ENCODE results near the gene DYSF. TPM values are rescaled to one million over a fixed set of nuclear protein-coding genes. Genes with fewer than 3 reads are reported as not detected.

Gene DYSF
- total RNA-seq, 4 donors from 2014 or later = 10.3 to 14.9 (median 14.4) TPM

DNA sequence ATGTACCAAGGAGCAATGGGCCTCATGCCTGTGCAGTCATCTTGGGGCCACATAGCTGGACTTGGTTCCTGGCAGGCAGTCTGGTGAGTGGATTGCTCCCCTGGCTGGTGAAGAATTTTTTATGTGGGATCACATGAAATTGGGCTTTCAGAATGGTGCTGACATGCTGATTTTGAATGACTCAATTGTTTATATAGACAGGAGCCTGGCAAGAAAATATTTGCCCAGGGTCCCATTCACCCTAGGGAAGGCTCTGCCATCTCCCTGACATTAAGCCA lies 266.9 kb downstream of the DYSF start:
- H3K9me3 ChIP-seq = no peaks in the 10 kb centered on the region
- H3K36me3 ChIP-seq = no peaks in the 10 kb centered on the region
- H3K27ac ChIP-seq = peak overlapping the region in 2 of 3 donors; percentile 44 to 56
- peaks cover 0 to 34% of the 10 kb centered on the region in 2 donors for H3K4me1 ChIP-seq
- H3K27me3 ChIP-seq = no peaks in the 10 kb centered on the region
- H3K4me3 ChIP-seq (replicated peaks in 1 of 3) = no peak overlapping the region
- TF ChIP-seq, protein P1, sequence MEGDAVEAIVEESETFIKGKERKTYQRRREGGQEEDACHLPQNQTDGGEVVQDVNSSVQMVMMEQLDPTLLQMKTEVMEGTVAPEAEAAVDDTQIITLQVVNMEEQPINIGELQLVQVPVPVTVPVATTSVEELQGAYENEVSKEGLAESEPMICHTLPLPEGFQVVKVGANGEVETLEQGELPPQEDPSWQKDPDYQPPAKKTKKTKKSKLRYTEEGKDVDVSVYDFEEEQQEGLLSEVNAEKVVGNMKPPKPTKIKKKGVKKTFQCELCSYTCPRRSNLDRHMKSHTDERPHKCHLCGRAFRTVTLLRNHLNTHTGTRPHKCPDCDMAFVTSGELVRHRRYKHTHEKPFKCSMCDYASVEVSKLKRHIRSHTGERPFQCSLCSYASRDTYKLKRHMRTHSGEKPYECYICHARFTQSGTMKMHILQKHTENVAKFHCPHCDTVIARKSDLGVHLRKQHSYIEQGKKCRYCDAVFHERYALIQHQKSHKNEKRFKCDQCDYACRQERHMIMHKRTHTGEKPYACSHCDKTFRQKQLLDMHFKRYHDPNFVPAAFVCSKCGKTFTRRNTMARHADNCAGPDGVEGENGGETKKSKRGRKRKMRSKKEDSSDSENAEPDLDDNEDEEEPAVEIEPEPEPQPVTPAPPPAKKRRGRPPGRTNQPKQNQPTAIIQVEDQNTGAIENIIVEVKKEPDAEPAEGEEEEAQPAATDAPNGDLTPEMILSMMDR (IDR thresholded peaks at IDR 0.05) = no peak
- TF ChIP-seq POLR2A (IDR thresholded peaks at IDR 0.05) = no peak
- intact Hi-C loops (cut with DNase I) = no loop called here
- no peak for DNase-seq

- H3K4me1 ChIP-seq = peaks cover 0 to 34% of the 10 kb centered on the region in 2 donors
- intact Hi-C loops (cut with DNase I) = no loop called here
- no peak for DNase-seq
These were observed 267.4 kb downstream of the DYSF start for GRCh38 chr2:71720596-71721361.

DNA sequence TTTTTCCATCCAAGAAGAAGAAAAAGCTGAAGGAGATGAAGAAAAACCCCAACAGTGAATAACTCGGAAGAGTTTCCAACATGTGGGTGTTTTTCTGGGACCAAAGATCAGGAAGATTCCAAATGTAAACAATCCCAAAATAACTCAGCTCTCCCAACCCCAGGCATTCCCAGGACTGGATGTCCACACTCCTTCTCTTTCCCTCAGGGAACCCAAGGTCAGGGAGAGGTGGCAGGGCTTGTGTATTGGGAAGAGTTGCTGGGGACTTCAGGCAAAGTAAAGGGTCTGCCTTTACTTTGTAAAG lies 268.0 kb downstream of the DYSF start:
- intact Hi-C loops (cut with DNase I) = no loop called here
- no peak for TF ChIP-seq POLR2A (IDR thresholded peaks at IDR 0.05)
- TF ChIP-seq, protein P1 (IDR thresholded peaks at IDR 0.05) = no peak
- Histone ChIP-seq H3K4me1 (peaks cover 0 to 29% of the 10 kb centered on the region in 2 donors), H3K9me3 (no peaks in the 10 kb centered on the region), H3K27ac (peak overlapping the region in 2 of 3 donors; percentile 44 to 56), H3K36me3 (no peaks in the 10 kb centered on the region), H3K4me3 (replicated peaks in 1 of 3) (no peak overlapping the region), H3K27me3 (no peaks in the 10 kb centered on the region)
- no peak for DNase-seq
- WGBS, 2 donors = 73 to 87% methylated on average over 1 of the region's 1 CpG

More at GRCh38 chr2:71720596-71721361, 267.4 kb downstream of the DYSF start:
- Histone ChIP-seq H3K36me3 (no peaks in the 10 kb centered on the region), H3K27me3 (no peaks in the 10 kb centered on the region), H3K4me3 (replicated peaks in 1 of 3) (no peak overlapping the region), H3K9me3 (no peaks in the 10 kb centered on the region), H3K27ac (peak overlapping the region in 2 of 3 donors; percentile 44 to 56)
- WGBS, 2 donors = 81 to 92% methylated on average over 4 of the region's 4 CpGs
- no peak for TF ChIP-seq POLR2A (IDR thresholded peaks at IDR 0.05)
- TF ChIP-seq, protein P1 (IDR thresholded peaks at IDR 0.05) = no peak

DNA sequence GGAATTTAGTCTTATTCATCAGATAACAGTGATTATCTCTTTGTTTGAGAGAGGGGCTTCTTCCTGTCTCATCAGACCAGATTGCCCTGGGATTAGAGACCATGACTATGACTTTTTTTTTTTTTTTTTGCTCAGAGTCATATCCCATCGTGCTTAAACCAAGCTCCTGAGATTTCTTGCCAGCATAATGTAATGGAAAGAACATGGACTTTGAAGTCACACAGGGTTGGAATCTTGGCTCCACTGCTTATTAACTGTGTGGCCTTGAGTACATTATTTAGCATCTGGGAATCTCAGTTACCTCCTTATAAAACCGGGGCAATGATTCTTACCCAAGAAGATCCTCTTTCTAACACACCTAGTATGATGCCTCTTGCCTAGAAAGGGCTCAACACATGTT lies 268.3 kb downstream of the DYSF start:
- H3K27ac ChIP-seq = peak overlapping the region in 2 of 3 donors; percentile 34 to 44
- peaks cover 0 to 26% of the 10 kb centered on the region in 2 donors for H3K4me1 ChIP-seq
- TF ChIP-seq, protein P1 (IDR thresholded peaks at IDR 0.05) = no peak
- no peak for TF ChIP-seq POLR2A (IDR thresholded peaks at IDR 0.05)
- intact Hi-C loops (cut with DNase I) = no loop called here
- H3K9me3 ChIP-seq = no peaks in the 10 kb centered on the region
- no peaks in the 10 kb centered on the region for H3K27me3 ChIP-seq
- 61 to 63% methylated on average over 2 of the region's 2 CpGs for WGBS, 2 donors
- no peaks in the 10 kb centered on the region for H3K36me3 ChIP-seq
- no peak for DNase-seq
- no peak overlapping the region for H3K4me3 ChIP-seq (replicated peaks in 1 of 3)

- Histone ChIP-seq H3K27me3 (no peaks in the 10 kb centered on the region), H3K4me3 (replicated peaks in 1 of 3) (no peak overlapping the region), H3K4me1 (peaks cover 0 to 20% of the 10 kb centered on the region in 2 donors), H3K9me3 (no peaks in the 10 kb centered on the region), H3K36me3 (no peaks in the 10 kb centered on the region), H3K27ac (peak overlapping the region in 1 of 3 donors; percentile 34)
- no peak for TF ChIP-seq POLR2A (IDR thresholded peaks at IDR 0.05)
- TF ChIP-seq, protein P1 (IDR thresholded peaks at IDR 0.05) = no peak
- no peak for DNase-seq
- intact Hi-C loops (cut with DNase I) = no loop called here
- WGBS, 2 donors = 89 to 95% methylated on average over 1 of the region's 1 CpG
These were observed 268.9 kb downstream of the DYSF start for GRCh38 chr2:71722286-71722685.
